H1 (cell line): ENCODE measurements around the gene PLCB2. TPM values are rescaled to one million over a fixed set of nuclear protein-coding genes. Genes with fewer than 3 reads are reported as not detected.

Experiments
- CTCF ChIA-PET: fragments of 300-600 bp; sonication (Branson Sonifier 250); formaldehyde crosslinking; loops from one replicate; lab custom pipeline; 2021; ENCODE audit not compliant: partially characterized antibody; lab: Charles Lee
- POLR2A ChIA-PET: fragments of 300-600 bp; sonication (Branson Sonifier 250); formaldehyde crosslinking; loops from one replicate; lab custom pipeline; 2021; ENCODE audit warnings: inconsistent platforms; ENCODE audit not compliant: partially characterized antibody; lab: Charles Lee
- DNase-seq, 2 experiments: peaks; one replicate each; pipeline versions ENCODE4 v3.0.0 to v3.0.0-alpha.2; 2010 to 2022; ENCODE audit warnings: low spot score in 2 of 2, low read depth in 1 of 2, mixed read lengths in 1 of 2
- FAIRE-seq: peaks from 2 replicates; lab custom pipeline; 2011; peaks lifted over from hg19 to GRCh38; lab: Jason Lieb, UNC
- H2AFZ ChIP-seq: 2 replicates; pipeline ENCODE4 v1.8.1; 2012; ENCODE audit warnings: low read length, inconsistent platforms
- H2AK5ac ChIP-seq: 2 replicates; pipeline ENCODE4 v1.6.1; 2013; ENCODE audit warnings: low read depth, low read length
- H2BK120ac ChIP-seq: replicated peaks from 2 replicates; pipeline ENCODE3; 2013; ENCODE audit warnings: low read depth, low read length, inconsistent platforms
- H2BK12ac ChIP-seq: 2 replicates; pipeline ENCODE4 v1.6.1; 2013; ENCODE audit warnings: low read depth, low read length
- H2BK15ac ChIP-seq: 2 replicates; pipeline ENCODE4 v1.6.1; 2013; ENCODE audit warnings: low read length
- H2BK20ac ChIP-seq: 2 replicates; pipeline ENCODE4 v1.6.1; 2013; ENCODE audit warnings: low read length
- H2BK5ac ChIP-seq: 2 replicates; pipeline ENCODE4 v1.6.1; 2013; ENCODE audit warnings: low read depth, low read length
- H3K14ac ChIP-seq: 2 replicates; pipeline ENCODE4 v1.6.1; 2013; ENCODE audit warnings: inconsistent platforms; ENCODE audit not compliant: insufficient read length
- H3K18ac ChIP-seq: 2 replicates; pipeline ENCODE4 v1.6.1; 2013; ENCODE audit warnings: low read length; ENCODE audit errors: extremely low read depth
- H3K23ac ChIP-seq: 2 replicates; pipeline ENCODE4 v1.6.1; 2013; ENCODE audit warnings: inconsistent platforms; ENCODE audit not compliant: insufficient read length
- H3K23me2 ChIP-seq: 2 replicates; pipeline ENCODE4 v1.6.1; 2013; ENCODE audit warnings: low read depth, low read length
- H3K27ac ChIP-seq: 2 replicates; pipeline ENCODE4 v1.6.1; 2011; ENCODE audit warnings: low read depth, low read length, inconsistent platforms
- H3K27me3 ChIP-seq, 4 experiments: replicated peaks in 1 of 4; 1 replicate in 1 of 4; 2 replicates in 3 of 4; pipeline versions ENCODE4 v1.6.1 to v1.8.1; 2011 to 2013; ENCODE audit warnings: low read length in 3 of 4, mild to moderate bottlenecking in 3 of 4, inconsistent platforms in 2 of 4, mixed read lengths in 2 of 4, moderate library complexity in 1 of 4; ENCODE audit not compliant: control insufficient read depth in 3 of 4, insufficient read depth in 3 of 4; ENCODE audit errors: extremely low read depth in 1 of 4
- H3K36me3 ChIP-seq, 4 experiments: 2 replicates each; pipeline versions ENCODE4 v1.6.1 to v1.8.1; 2011 to 2013; ENCODE audit warnings: mild to moderate bottlenecking in 4 of 4, low read length in 3 of 4, moderate library complexity in 2 of 4, control low read depth in 1 of 4, inconsistent platforms in 1 of 4; ENCODE audit not compliant: insufficient read depth in 4 of 4, control insufficient read depth in 2 of 4
- H3K4ac ChIP-seq: replicated peaks from 2 replicates; pipeline ENCODE3; 2013; ENCODE audit warnings: low read length, low read depth, mixed read lengths, inconsistent platforms; ENCODE audit not compliant: insufficient read length
- H3K4me1 ChIP-seq, 4 experiments: replicated peaks in 1 of 4; 1 replicate in 1 of 4; 2 replicates in 3 of 4; pipeline versions ENCODE4 v1.6.1 to v1.8.1; 2011 to 2013; ENCODE audit warnings: low read length in 3 of 4, inconsistent platforms in 2 of 4, mixed read lengths in 1 of 4; ENCODE audit not compliant: insufficient read depth in 4 of 4, control insufficient read depth in 3 of 4
- H3K4me2 ChIP-seq, 2 experiments: 2 replicates each; pipeline versions ENCODE4 v1.6.1 to v1.8.1; 2011 to 2013; ENCODE audit warnings: low read depth in 2 of 2, low read length in 2 of 2, control low read depth in 1 of 2, inconsistent platforms in 1 of 2, mild to moderate bottlenecking in 1 of 2; ENCODE audit not compliant: insufficient read depth in 1 of 2
- H3K4me3 ChIP-seq, 4 experiments: fragments of 200-600, 300-600 bp in 1 of 4; sonication (generic), shearing (Covaris generic), sonication (Bioruptor Twin) in 1 of 4; 2 replicates each; pipeline versions ENCODE4 v1.5.1 to v1.8.1; 2011 to 2016; ENCODE audit warnings: low read length in 4 of 4, low read depth in 3 of 4, control low read depth in 2 of 4, inconsistent platforms in 2 of 4, mild to moderate bottlenecking in 2 of 4, mixed read lengths in 1 of 4, moderate library complexity in 1 of 4; ENCODE audit not compliant: insufficient read depth in 2 of 4; ENCODE audit errors: extremely low read depth in 1 of 4
- H3K56ac ChIP-seq: replicated peaks from 2 replicates; pipeline ENCODE3; 2013; ENCODE audit warnings: low read depth, mild to moderate bottlenecking, mixed read lengths, low read length, inconsistent platforms; ENCODE audit not compliant: insufficient read length
- H3K79me1 ChIP-seq: 2 replicates; pipeline ENCODE4 v1.6.1; 2013; ENCODE audit warnings: low read depth, low read length, control low read depth
- H3K79me2 ChIP-seq, 2 experiments: 2 replicates each; pipeline versions ENCODE4 v1.6.1 to v1.8.1; 2012 to 2013; ENCODE audit warnings: low read length in 2 of 2, mild to moderate bottlenecking in 2 of 2, inconsistent platforms in 1 of 2; ENCODE audit not compliant: insufficient read depth in 2 of 2, control insufficient read depth in 1 of 2
- H3K9ac ChIP-seq, 4 experiments: replicated peaks in 1 of 4; 1 replicate in 1 of 4; 2 replicates in 3 of 4; pipeline versions ENCODE4 v1.6.1 to v1.8.1; 2011 to 2013; ENCODE audit warnings: low read depth in 3 of 4, low read length in 3 of 4, control low read depth in 2 of 4, mild to moderate bottlenecking in 2 of 4, moderate library complexity in 2 of 4, inconsistent platforms in 1 of 4; ENCODE audit errors: extremely low read depth in 1 of 4
- H3K9me3 ChIP-seq, 2 experiments: 2 replicates each; pipeline versions ENCODE4 v1.6.1 to v1.8.1; 2012 to 2013; ENCODE audit warnings: mild to moderate bottlenecking in 2 of 2, moderate library complexity in 2 of 2, control low read depth in 1 of 2, inconsistent platforms in 1 of 2, low read depth in 1 of 2, low read length in 1 of 2, mixed read lengths in 1 of 2; ENCODE audit not compliant: insufficient read depth in 2 of 2
- H4K20me1 ChIP-seq, 2 experiments: replicated peaks in 1 of 2; 2 replicates each; pipeline versions ENCODE3 to v1.8.1; 2011 to 2013; ENCODE audit warnings: inconsistent platforms in 2 of 2, low read length in 2 of 2, mild to moderate bottlenecking in 1 of 2; ENCODE audit not compliant: insufficient read depth in 2 of 2, control insufficient read depth in 1 of 2
- H4K5ac ChIP-seq: 2 replicates; pipeline ENCODE4 v1.6.1; 2013; ENCODE audit warnings: low read length, low read depth, mixed read lengths, inconsistent platforms; ENCODE audit not compliant: insufficient read length
- H4K8ac ChIP-seq: 2 replicates; pipeline ENCODE4 v1.8.0; 2013; ENCODE audit warnings: mild to moderate bottlenecking, moderate library complexity, low read length, inconsistent platforms; ENCODE audit not compliant: insufficient read depth; ENCODE audit errors: extremely low read depth
- H4K91ac ChIP-seq: replicated peaks from 2 replicates; pipeline ENCODE3; 2013; ENCODE audit warnings: low read length, mixed read lengths, inconsistent platforms; ENCODE audit not compliant: insufficient read length
- CREB1 ChIP-seq: IDR thresholded peaks from 2 replicates; pipeline ENCODE4 v1.6.1; 2012; ENCODE audit warnings: inconsistent platforms
- RFX5 ChIP-seq: IDR thresholded peaks from 2 replicates; pipeline ENCODE4 v1.6.1; 2011; ENCODE audit warnings: low read depth, low read length, improper control_type of control experiment, borderline replicate concordance
- SIN3A ChIP-seq, 2 experiments: IDR thresholded peaks in 1 of 2; conservative IDR thresholded peaks in 1 of 2; 2 replicates each; pipeline ENCODE4 v1.6.1; 2011 to 2012; ENCODE audit warnings: low read length in 2 of 2, improper control_type of control experiment in 1 of 2, low read depth in 1 of 2, mild to moderate bottlenecking in 1 of 2
- WGBS, 2 experiments: shearing (Covaris generic) in 1 of 2; methylation state at CpG; one replicate each; pipeline versions ENCODE4 v1.1.6 to v1.1.7; 2013 to 2015; ENCODE audit warnings: low lambda C conversion rate in 2 of 2, mixed read lengths in 2 of 2, inconsistent platforms in 1 of 2, low coverage in 1 of 2, missing lambda C conversion rate in 1 of 2; ENCODE audit not compliant: insufficient replicate concordance in 2 of 2, insufficient coverage in 1 of 2, insufficient read length in 1 of 2; ENCODE audit errors: extremely low coverage in 1 of 2, missing lambda C conversion rate in 1 of 2; 5-methylcytosine and 5-hydroxymethylcytosine counted together
- polyA plus RNA-seq, 7 experiments: library from polyadenylated mRNA; depleted of rRNA in 3 of 7; stranded (reverse) in 5 of 7; unstranded in 2 of 7; fragments of >200 nt in 5 of 7; fragments of 200-250 nt in 2 of 7; gene quantifications; 1 replicate in 5 of 7; 2 replicates in 1 of 7; 4 replicates in 1 of 7; pipeline versions ENCODE4 v1.2.1 to v1.2.3, GENCODE V29; 2011 to 2013; ENCODE audit warnings: missing spikeins in 2 of 7, mixed read lengths in 2 of 7
- total RNA-seq: library from RNA; stranded (reverse); fragmentation: NEBNext Ultra II Directional; extraction: Animal tissue kit (Norgen Biotek cat#: 25700); gene quantifications from 2 replicates; pipeline ENCODE4 v1.2.1, GENCODE V29; 2021

Gene PLCB2
- total and polyA plus RNA-seq, 2 of the 8 experiments (the other 6 are each of a cell fraction or from before 2014, with no cell fraction given), result 7.2 to 8.4 TPM

- no peak overlapping the region for H2BK15ac ChIP-seq
- H2BK20ac ChIP-seq, result no peak overlapping the region
- H2AFZ ChIP-seq, result no peak overlapping the region
- H2BK5ac ChIP-seq, result no peak overlapping the region
- peaks cover 0 to 20% (median 12%) of the 10 kb centered on the region in 4 experiments; a peak in 6 of 7 replicates for H3K4me1 ChIP-seq
- H3K23ac ChIP-seq, result no peak overlapping the region
- no peak overlapping the region for H4K5ac ChIP-seq
- H2BK120ac ChIP-seq, result no peak overlapping the region
- no peak overlapping the region for H2AK5ac ChIP-seq
- no peaks in the 10 kb centered on the region for H3K9me3 ChIP-seq
- no peak overlapping the region for H4K91ac ChIP-seq
- H3K27ac ChIP-seq, result no peak overlapping the region
- no peaks in the 10 kb centered on the region for H3K23me2 ChIP-seq
- H3K79me2 ChIP-seq, result no peaks in the 10 kb centered on the region
- CTCF ChIA-PET, result interaction anchor here (0.6 to 27.4 kb wide), 17 partner anchors 10 to 165 kb away, joined by 3 to 584 read pairs (median 16); partner anchors contain the start of genes ANKRD63, DISP2, INAFM2 and KNSTRN
- H3K56ac ChIP-seq, result no peak overlapping the region
- POLR2A ChIA-PET, result interaction anchor here (1.1 to 2.5 kb wide), 4 partner anchors 8 to 48 kb away, joined by 3 to 8 read pairs (median 4); no protein-coding TSS in a partner anchor
- H3K18ac ChIP-seq, result no peak overlapping the region
- 61% methylated on average over 7 of the region's 7 CpGs; no CpG with 5 or more reads in 1 of the 2 experiments for WGBS, 2 experiments
- DNase-seq (no peak), FAIRE-seq (no peak)
- no peak overlapping the region for H3K9ac ChIP-seq
- no peaks in the 10 kb centered on the region for H3K36me3 ChIP-seq
- H3K4ac ChIP-seq, result no peak overlapping the region
- no peak overlapping the region for H3K4me3 ChIP-seq
- H3K27me3 ChIP-seq, result peaks cover 0 to 4% (median 0%) of the 10 kb centered on the region in 4 experiments; a peak in 1 of 7 replicates
- no peak overlapping the region for H2BK12ac ChIP-seq
- H3K4me2 ChIP-seq, result no peak overlapping the region
- H3K14ac ChIP-seq, result no peak overlapping the region
- H4K20me1 ChIP-seq, result no peaks in the 10 kb centered on the region
- no peaks in the 10 kb centered on the region for H3K79me1 ChIP-seq
- H4K8ac ChIP-seq, result no peak overlapping the region
- no peak for TF ChIP-seq CREB1
- TF ChIP-seq RFX5, result no peak
- TF ChIP-seq SIN3A (conservative IDR thresholded peaks at IDR 0.05 in 1 of 2, IDR thresholded peaks at IDR 0.05 in 1 of 2; ENCODE audit: low read depth in 1 of 2, low read length in 2 of 2), result no peak
Observed at GRCh38 chr15:40342416-40343320, 34.9 kb upstream of the PLCB2 start.
